H1 (cell line): ENCODE measurements around the gene CD99. TPM values are rescaled to one million over a fixed set of nuclear protein-coding genes. Genes with fewer than 3 reads are reported as not detected.

Experiments used
- ASH2L ChIP-seq: fragments of 200-600, 300-600 bp; sonication (generic); IDR thresholded peaks from one replicate; pipeline ENCODE4 v1.7.1; 2017; ENCODE audit warnings: low read length
- CBX8 ChIP-seq: fragments of 300-800, 300-1000 bp; sonication (generic); IDR thresholded peaks from 2 replicates; pipeline ENCODE4 v1.7.1; 2016; ENCODE audit warnings: low read depth, low read length, borderline replicate concordance
- CHD7 ChIP-seq: fragments of 300-600 bp; sonication (generic); IDR thresholded peaks from 2 replicates; pipeline ENCODE4 v1.7.1; 2012; ENCODE audit warnings: low read length, moderate library complexity, mild to moderate bottlenecking, inconsistent platforms; ENCODE audit not compliant: insufficient replicate concordance
- CTBP2 ChIP-seq: IDR thresholded peaks from 2 replicates; pipeline ENCODE4 v1.7.0; 2011; ENCODE audit warnings: borderline replicate concordance, mild to moderate bottlenecking, moderate library complexity, mixed read lengths, low read length; ENCODE audit not compliant: insufficient read depth, insufficient read length
- NANOG ChIP-seq: IDR thresholded peaks from 2 replicates; pipeline ENCODE4 v1.6.1; 2011; ENCODE audit warnings: low read length, low read depth, mild to moderate bottlenecking, inconsistent platforms; ENCODE audit not compliant: insufficient read depth, poor library complexity, severe bottlenecking
- NRF1 ChIP-seq: IDR thresholded peaks from 2 replicates; pipeline ENCODE4 v1.6.1; 2011; ENCODE audit warnings: mild to moderate bottlenecking, low read depth, low read length, improper control_type of control experiment
- POLR2A ChIP-seq, 2 experiments: IDR thresholded peaks; 1 replicate in 1 of 2; 2 replicates in 1 of 2; pipeline ENCODE4 v1.6.1; 2011; ENCODE audit warnings: low read depth in 2 of 2, low read length in 2 of 2, mild to moderate bottlenecking in 2 of 2; ENCODE audit errors: control extremely low read depth in 1 of 2
- RBBP5 ChIP-seq: IDR thresholded peaks from 2 replicates; pipeline ENCODE4 v1.7.1; 2012; ENCODE audit warnings: low read depth, mild to moderate bottlenecking, inconsistent platforms, low read length, moderate library complexity, borderline replicate concordance
- SIX5 ChIP-seq: IDR thresholded peaks from 2 replicates; pipeline ENCODE4 v1.6.1; 2011; ENCODE audit warnings: mild to moderate bottlenecking, low read depth, low read length
- SRF ChIP-seq: IDR thresholded peaks from 2 replicates; pipeline ENCODE4 v1.6.1; 2011; ENCODE audit warnings: mild to moderate bottlenecking, low read depth, low read length, moderate library complexity
- ZNF274 ChIP-seq: IDR thresholded peaks from 2 replicates; pipeline ENCODE4 v1.7.0; 2012; ENCODE audit warnings: low read length, borderline replicate concordance; ENCODE audit errors: extremely low read depth
- polyA plus RNA-seq, 7 experiments: library from polyadenylated mRNA; depleted of rRNA in 3 of 7; stranded (reverse) in 5 of 7; unstranded in 2 of 7; fragments of >200 nt in 5 of 7; fragments of 200-250 nt in 2 of 7; gene quantifications; 1 replicate in 5 of 7; 2 replicates in 1 of 7; 4 replicates in 1 of 7; pipeline versions ENCODE4 v1.2.1 to v1.2.3, GENCODE V29; 2011 to 2013; ENCODE audit warnings: missing spikeins in 2 of 7, mixed read lengths in 2 of 7
- total RNA-seq: library from RNA; stranded (reverse); fragmentation: NEBNext Ultra II Directional; extraction: Animal tissue kit (Norgen Biotek cat#: 25700); gene quantifications from 2 replicates; pipeline ENCODE4 v1.2.1, GENCODE V29; 2021

Gene CD99
- total and polyA plus RNA-seq, 2 of the 8 experiments (the other 6 are each of a cell fraction or from before 2014, with no cell fraction given), result 30.1 to 47.8 TPM

DNA sequence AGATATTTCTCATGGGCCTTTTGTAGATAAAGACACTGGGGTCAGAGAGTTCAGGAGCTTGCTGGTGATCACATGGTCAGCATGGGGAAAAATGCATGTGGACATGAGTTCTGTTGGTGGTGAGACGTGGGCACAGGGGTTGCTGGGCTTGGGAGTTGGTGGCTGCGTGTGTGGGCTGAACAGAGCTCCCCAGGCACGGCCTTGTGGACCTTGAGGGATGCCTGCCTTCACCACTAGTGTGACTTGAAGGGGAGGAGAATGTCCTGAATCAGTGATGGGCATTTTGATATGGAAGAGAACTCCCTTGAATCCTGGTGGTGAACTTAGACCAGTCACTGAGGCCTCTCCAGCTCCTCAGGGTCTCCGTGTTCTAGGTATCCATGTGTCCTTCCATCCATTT, 8.9 kb downstream of the CD99 start (continued):
- no peak for TF ChIP-seq CHD7
- TF ChIP-seq POLR2A (IDR thresholded peaks at IDR 0.05; ENCODE audit: control extremely low read depth in 1 of 2, low read depth in 2 of 2, low read length in 2 of 2), result no peak
- TF ChIP-seq CTBP2, result no peak
- no peak for TF ChIP-seq SIX5
- TF ChIP-seq NANOG, result no peak
- no peak for TF ChIP-seq NRF1
- no peak for TF ChIP-seq RBBP5
- TF ChIP-seq SRF, result no peak
- TF ChIP-seq CBX8, result no peak
- no peak for TF ChIP-seq ASH2L
- TF ChIP-seq ZNF274, result no peak
- TF ChIP-seq, all 59 proteins: peak for 0
